PC-9 (cell line): ENCODE results near the gene ADAMTS2. TPM values are rescaled to one million over a fixed set of nuclear protein-coding genes. Genes with fewer than 3 reads are reported as not detected.

Experiments
- BruUV-seq: library from RNA; stranded (reverse); fragments of 400-500 nt; replicated peaks from 2 replicates; lab custom pipeline; 2021; lab: Mats Ljungman, UMichigan
- CTCF ChIA-PET: fragments of 300-600 bp; sonication (Branson Sonifier 250); formaldehyde crosslinking; loops from one replicate; lab custom pipeline; 2022; ENCODE audit warnings: antibody characterized with exemption; lab: Charles Lee
- POLR2A ChIA-PET: fragments of 300-600 bp; sonication (Branson Sonifier 250); formaldehyde crosslinking; loops from one replicate; lab custom pipeline; 2022; ENCODE audit warnings: antibody characterized with exemption; ENCODE audit not compliant: unreplicated experiment; lab: Charles Lee
- DNase-seq, 2 experiments: peaks; one replicate each; pipeline versions ENCODE4 v3.0.0 to v3.0.0-alpha.2; 2015 to 2022; ENCODE audit warnings: mixed read lengths in 1 of 2
- H2AFZ ChIP-seq: fragments of 200-600 bp; sonication (generic); 2 replicates; pipeline ENCODE4 v1.8.1; 2017; ENCODE audit warnings: antibody characterized with exemption
- H3F3A ChIP-seq: fragments of 200-600 bp; sonication (generic); 2 replicates; pipeline ENCODE4 v1.8.1; 2017; ENCODE audit warnings: antibody characterized with exemption, mild to moderate bottlenecking, low read depth; ENCODE audit not compliant: insufficient read depth
- H3K27ac ChIP-seq: fragments of 200-600 bp; sonication (generic); 2 replicates; pipeline ENCODE4 v1.6.1; 2016; ENCODE audit warnings: mixed run types
- H3K27me3 ChIP-seq: fragments of 200-600 bp; sonication (generic); 2 replicates; pipeline ENCODE4 v1.6.1; 2016; ENCODE audit warnings: low read depth, mixed run types; ENCODE audit not compliant: insufficient read depth
- H3K36me3 ChIP-seq: fragments of 200-600 bp; sonication (generic); 2 replicates; pipeline ENCODE4 v1.6.1; 2016; ENCODE audit warnings: low read depth, mixed run types
- H3K4me1 ChIP-seq: fragments of 200-600 bp; sonication (generic); replicated peaks from 2 replicates; pipeline ENCODE4 v1.6.1; 2016; ENCODE audit warnings: mixed run types; ENCODE audit not compliant: insufficient read depth
- H3K4me2 ChIP-seq: fragments of 200-600 bp; sonication (generic); 2 replicates; pipeline ENCODE4 v1.6.1; 2017; ENCODE audit warnings: mixed run types
- H3K4me3 ChIP-seq: fragments of 200-600 bp; sonication (generic); 2 replicates; pipeline ENCODE4 v1.6.1; 2016; ENCODE audit warnings: mixed run types
- H3K79me2 ChIP-seq: fragments of 200-600 bp; sonication (generic); 2 replicates; pipeline ENCODE4 v1.6.1; 2017; ENCODE audit warnings: low read depth, mixed run types
- H3K9me2 ChIP-seq: fragments of 200-600 bp; sonication (generic); 2 replicates; pipeline ENCODE4 v1.8.1; 2017; ENCODE audit warnings: mild to moderate bottlenecking; ENCODE audit not compliant: insufficient read depth
- H3K9me3 ChIP-seq: fragments of 200-600 bp; sonication (generic); 2 replicates; pipeline ENCODE4 v1.8.1; 2016; ENCODE audit warnings: low read depth; ENCODE audit not compliant: insufficient read depth
- H4K20me1 ChIP-seq: fragments of 200-600 bp; sonication (generic); 2 replicates; pipeline ENCODE4 v1.8.1; 2017; ENCODE audit not compliant: insufficient read depth
- EZH2 ChIP-seq: fragments of 200-600 bp; sonication (generic); IDR thresholded peaks from 2 replicates; pipeline ENCODE4 v1.8.0; 2017; ENCODE audit warnings: antibody characterized with exemption, low read depth
- intact Hi-C: fragments of 100-400 bp; cut with micrococcal nuclease; formaldehyde crosslinking; loops from one replicate; pipeline ENCODE4 v1.10.0; 2022; ENCODE audit not compliant: unreplicated experiment
- total RNA-seq: library from RNA; stranded (reverse); gene quantifications from 2 replicates; pipeline ENCODE4 v1.2.3, GENCODE V29; 2021
- TF ChIP-seq, protein P1 (sequence below): fragments of 200-600 bp; sonication (generic); conservative IDR thresholded peaks from 2 replicates; pipeline ENCODE4 v1.6.1; 2017; ENCODE audit warnings: mixed run types, antibody characterized with exemption, mild to moderate bottlenecking, moderate library complexity

ADAMTS2 gene
- total RNA-seq, 1 experiment from 2014 or later = not detected

DNA sequence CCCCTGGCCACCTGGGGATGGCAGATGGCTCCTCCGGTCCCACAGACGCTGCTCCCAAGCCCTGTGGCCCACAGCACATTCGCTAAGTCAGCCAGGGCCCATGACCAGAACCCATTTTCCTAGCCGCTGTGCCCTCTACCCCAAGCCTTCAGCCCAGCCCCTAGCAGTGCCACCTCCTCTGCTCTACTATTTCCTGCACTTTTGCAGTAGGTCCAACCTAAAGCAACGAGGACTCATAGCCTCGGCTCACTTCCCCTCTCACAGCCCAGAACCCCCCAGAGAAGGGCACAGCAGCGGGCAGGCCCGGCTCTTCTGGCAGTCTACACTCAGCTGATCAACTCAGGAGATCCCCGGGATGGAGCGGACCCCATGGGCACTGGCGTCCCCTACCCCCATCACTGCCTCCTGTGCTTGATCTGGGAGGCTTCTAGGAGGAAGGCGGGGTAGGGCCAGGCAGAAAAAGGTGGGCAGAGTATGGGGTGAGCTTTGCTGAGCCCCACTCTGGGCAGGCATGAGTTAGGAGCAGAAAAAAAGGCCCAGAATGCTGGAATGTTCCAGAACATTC, 173.9 kb downstream of the ADAMTS2 start:
- intact Hi-C loops = no loop called here
- Histone ChIP-seq H3K9me2 (no peaks in the 10 kb centered on the region), H3K79me2 (no peaks in the 10 kb centered on the region), H3K27ac (no peak overlapping the region), H3K36me3 (no peaks in the 10 kb centered on the region), H3F3A (no peaks in the 10 kb centered on the region), H3K4me2 (no peak overlapping the region), H3K4me3 (no peak overlapping the region), H3K4me1 (no peaks in the 10 kb centered on the region), H3K27me3 (peaks cover 67% of the 10 kb centered on the region), H2AFZ (no peak overlapping the region), H4K20me1 (no peaks in the 10 kb centered on the region), H3K9me3 (no peaks in the 10 kb centered on the region)
- no TSS peak for BruUV-seq
- ChIA-PET POLR2A (no interaction called here), CTCF (no interaction called here)
- TF ChIP-seq, protein P1, sequence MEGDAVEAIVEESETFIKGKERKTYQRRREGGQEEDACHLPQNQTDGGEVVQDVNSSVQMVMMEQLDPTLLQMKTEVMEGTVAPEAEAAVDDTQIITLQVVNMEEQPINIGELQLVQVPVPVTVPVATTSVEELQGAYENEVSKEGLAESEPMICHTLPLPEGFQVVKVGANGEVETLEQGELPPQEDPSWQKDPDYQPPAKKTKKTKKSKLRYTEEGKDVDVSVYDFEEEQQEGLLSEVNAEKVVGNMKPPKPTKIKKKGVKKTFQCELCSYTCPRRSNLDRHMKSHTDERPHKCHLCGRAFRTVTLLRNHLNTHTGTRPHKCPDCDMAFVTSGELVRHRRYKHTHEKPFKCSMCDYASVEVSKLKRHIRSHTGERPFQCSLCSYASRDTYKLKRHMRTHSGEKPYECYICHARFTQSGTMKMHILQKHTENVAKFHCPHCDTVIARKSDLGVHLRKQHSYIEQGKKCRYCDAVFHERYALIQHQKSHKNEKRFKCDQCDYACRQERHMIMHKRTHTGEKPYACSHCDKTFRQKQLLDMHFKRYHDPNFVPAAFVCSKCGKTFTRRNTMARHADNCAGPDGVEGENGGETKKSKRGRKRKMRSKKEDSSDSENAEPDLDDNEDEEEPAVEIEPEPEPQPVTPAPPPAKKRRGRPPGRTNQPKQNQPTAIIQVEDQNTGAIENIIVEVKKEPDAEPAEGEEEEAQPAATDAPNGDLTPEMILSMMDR = no peak
- TF ChIP-seq EZH2 = no peak
- DNase-seq = no peak

DNA sequence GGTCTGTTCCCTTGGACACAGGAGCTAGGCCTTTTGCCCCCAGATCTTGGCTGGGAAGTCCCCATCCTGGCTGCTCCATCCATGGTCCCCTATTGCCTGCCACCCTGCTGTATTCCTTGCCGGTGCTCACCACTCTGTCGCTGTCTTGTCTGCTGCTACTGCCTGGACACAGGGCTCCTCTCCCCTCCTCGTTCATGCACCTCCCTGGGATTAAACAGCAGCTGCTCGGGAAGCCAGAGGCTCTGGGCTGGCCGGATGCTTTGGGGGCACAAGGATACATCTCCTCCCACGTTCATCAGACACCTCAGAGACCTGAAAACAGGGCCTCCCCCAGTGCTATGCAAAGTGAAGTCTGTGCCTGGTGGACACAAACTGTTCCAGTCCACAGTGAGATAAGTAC, 174.7 kb downstream of the ADAMTS2 start:
- no peaks in the 10 kb centered on the region for H3K9me2 ChIP-seq
- no peak for DNase-seq
- H3K9me3 ChIP-seq = no peaks in the 10 kb centered on the region
- no peak overlapping the region for H3K4me2 ChIP-seq
- H3K79me2 ChIP-seq = no peaks in the 10 kb centered on the region
- no peaks in the 10 kb centered on the region for H3F3A ChIP-seq
- H3K4me1 ChIP-seq = no peaks in the 10 kb centered on the region
- TF ChIP-seq, protein P1 = no peak
- no peak for TF ChIP-seq EZH2
- H3K27ac ChIP-seq = no peak overlapping the region
- H3K4me3 ChIP-seq = no peak overlapping the region
- no TSS peak for BruUV-seq
- POLR2A ChIA-PET = no interaction called here
- H4K20me1 ChIP-seq = no peaks in the 10 kb centered on the region
- intact Hi-C loops = no loop called here
- H2AFZ ChIP-seq = no peak overlapping the region
- H3K27me3 ChIP-seq = peaks cover 66% of the 10 kb centered on the region
- CTCF ChIA-PET = no interaction called here
- H3K36me3 ChIP-seq = no peaks in the 10 kb centered on the region

DNA sequence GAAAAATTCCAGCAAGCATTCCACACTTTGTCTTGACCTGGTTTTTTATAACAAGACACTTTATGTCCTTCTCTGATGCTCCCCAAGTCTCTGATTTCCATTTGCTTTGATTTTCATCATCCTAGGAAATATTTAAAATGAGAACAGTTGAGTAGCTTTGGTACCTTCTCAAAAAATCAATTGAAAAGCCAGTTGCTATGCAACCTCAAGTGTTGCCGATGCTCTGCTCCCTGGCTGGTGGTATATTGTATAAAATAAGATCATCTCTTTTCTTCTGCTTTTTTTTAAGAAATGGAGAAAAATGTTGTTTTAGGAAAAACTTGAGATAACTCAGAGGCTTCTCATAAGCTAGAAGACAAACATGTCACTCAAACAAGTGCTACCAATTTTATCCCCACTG, 175.4 kb downstream of the ADAMTS2 start:
- TF ChIP-seq EZH2 = no peak
- TF ChIP-seq, protein P1 = no peak
- H3K9me2 ChIP-seq = no peaks in the 10 kb centered on the region
- no peaks in the 10 kb centered on the region for H3F3A ChIP-seq
- no TSS peak for BruUV-seq
- H3K36me3 ChIP-seq = no peaks in the 10 kb centered on the region
- no peak overlapping the region for H2AFZ ChIP-seq
- H3K4me1 ChIP-seq = no peaks in the 10 kb centered on the region
- H3K27me3 ChIP-seq = peaks cover 66% of the 10 kb centered on the region
- ChIA-PET CTCF (no interaction called here), POLR2A (no interaction called here)
- intact Hi-C loops = loop anchor here (10.0 kb wide), 1 partner anchor 435 kb away; the partner anchor contains the start of gene ZNF354A
- H3K9me3 ChIP-seq = no peaks in the 10 kb centered on the region
- no peak overlapping the region for H3K4me3 ChIP-seq
- H3K27ac ChIP-seq = no peak overlapping the region
- H3K4me2 ChIP-seq = no peak overlapping the region
- DNase-seq = no peak
- no peaks in the 10 kb centered on the region for H4K20me1 ChIP-seq
- no peaks in the 10 kb centered on the region for H3K79me2 ChIP-seq
